Upper lobe of right lung (tissue), 1 donor: ENCODE measurements around the gene KRTAP19-6. TPM values are rescaled to one million over a fixed set of nuclear protein-coding genes. Genes with fewer than 3 reads are reported as not detected.

Experiments
- ATAC-seq: fragments of 200-7000 bp; cut with Tn5 transposase; one replicate; pipeline ENCODE4 v1.9.1; 2020; ENCODE audit warnings: mild to moderate bottlenecking, moderate library complexity
- DNase-seq: peaks from one replicate; pipeline ENCODE4 v3.0.0-alpha.2; 2020
- H3K27ac ChIP-seq: fragments of 200-600 bp; one replicate; pipeline ENCODE4 v1.8.0; 2022
- H3K27me3 ChIP-seq: fragments of 200-600 bp; one replicate; pipeline ENCODE4 v1.8.0; 2022; ENCODE audit warnings: mild to moderate bottlenecking
- H3K36me3 ChIP-seq: fragments of 200-600 bp; one replicate; pipeline ENCODE4 v1.8.0; 2022
- H3K4me1 ChIP-seq: fragments of 200-600 bp; one replicate; pipeline ENCODE4 v1.8.0; 2022
- H3K4me3 ChIP-seq: fragments of 200-600 bp; one replicate; pipeline ENCODE4 v1.8.0; 2022; ENCODE audit warnings: mild to moderate bottlenecking
- H3K9me3 ChIP-seq: fragments of 200-600 bp; one replicate; pipeline ENCODE4 v1.8.0; 2022
- intact Hi-C: fragments of 100-400 bp; cut with DNase I; formaldehyde crosslinking; loops from one replicate; pipeline ENCODE4 v1.11.0; 2022
- total RNA-seq: library from RNA; stranded (reverse); fragmentation: NEBNext Ultra II Directional; extraction: Animal tissue kit (Norgen Biotek cat#: 25700); gene quantifications from one replicate; pipeline ENCODE4 v1.2.1, GENCODE V29; 2021
- TF ChIP-seq, protein P1 (sequence below): fragments of 200-600 bp; IDR thresholded peaks from one replicate; pipeline ENCODE4 v1.8.0; 2022; ENCODE audit warnings: antibody characterized with exemption
- donor health status: DM: no; HTN: yes; CAD: no; lungs with severe emphysema.

KRTAP19-6 gene
- total RNA-seq, 1 donor from 2014 or later = not detected

DNA sequence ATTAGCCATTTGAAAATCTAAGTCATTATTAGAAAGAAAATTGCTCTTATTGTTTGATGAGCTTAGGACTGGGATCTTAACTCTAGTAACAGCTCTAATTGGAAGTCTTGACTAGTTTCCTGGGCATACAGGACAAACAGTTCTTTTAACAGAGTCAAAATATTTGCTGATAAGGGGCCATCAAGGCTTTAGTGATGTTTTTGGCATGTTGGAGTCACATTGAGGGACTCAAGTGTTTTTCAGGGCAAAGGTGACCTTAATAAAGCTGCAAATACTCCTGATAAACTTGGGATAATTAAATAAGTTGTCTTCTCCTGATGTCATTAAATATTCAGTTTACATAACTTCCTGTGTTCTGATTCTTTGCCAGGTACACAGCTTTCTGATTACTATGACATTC is 26.0 kb upstream of the KRTAP19-6 start:
- no peaks in the 10 kb centered on the region for H3K36me3 ChIP-seq
- DNase-seq = no peak
- intact Hi-C loops = no loop called here

DNA sequence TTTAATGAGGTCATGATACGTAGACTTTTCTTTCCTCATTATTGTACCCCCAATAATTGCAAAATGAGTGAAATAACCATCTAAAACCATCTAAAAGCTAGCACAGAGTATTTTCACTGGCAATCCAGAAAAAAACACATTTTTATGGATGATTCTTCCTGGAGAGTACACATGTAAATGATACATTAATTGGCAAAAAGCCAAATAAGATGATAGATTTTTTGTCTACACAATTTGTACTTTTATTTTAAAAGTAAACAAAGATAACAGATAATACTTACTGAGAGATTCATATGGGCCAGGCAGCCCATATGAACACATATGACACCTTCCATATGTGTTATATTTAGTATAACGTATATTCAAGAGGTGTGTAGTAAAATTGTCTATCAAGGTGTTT is 22.0 kb upstream of the KRTAP19-6 start:
- DNase-seq (no peak), ATAC-seq (no peak)
- intact Hi-C loops = no loop called here
- no peaks in the 10 kb centered on the region for H3K9me3 ChIP-seq
- H3K27me3 ChIP-seq = no peaks in the 10 kb centered on the region
- H3K4me1 ChIP-seq = no peaks in the 10 kb centered on the region
- no peak overlapping the region for H3K4me3 ChIP-seq
- H3K27ac ChIP-seq = no peak overlapping the region
- TF ChIP-seq, protein P1, sequence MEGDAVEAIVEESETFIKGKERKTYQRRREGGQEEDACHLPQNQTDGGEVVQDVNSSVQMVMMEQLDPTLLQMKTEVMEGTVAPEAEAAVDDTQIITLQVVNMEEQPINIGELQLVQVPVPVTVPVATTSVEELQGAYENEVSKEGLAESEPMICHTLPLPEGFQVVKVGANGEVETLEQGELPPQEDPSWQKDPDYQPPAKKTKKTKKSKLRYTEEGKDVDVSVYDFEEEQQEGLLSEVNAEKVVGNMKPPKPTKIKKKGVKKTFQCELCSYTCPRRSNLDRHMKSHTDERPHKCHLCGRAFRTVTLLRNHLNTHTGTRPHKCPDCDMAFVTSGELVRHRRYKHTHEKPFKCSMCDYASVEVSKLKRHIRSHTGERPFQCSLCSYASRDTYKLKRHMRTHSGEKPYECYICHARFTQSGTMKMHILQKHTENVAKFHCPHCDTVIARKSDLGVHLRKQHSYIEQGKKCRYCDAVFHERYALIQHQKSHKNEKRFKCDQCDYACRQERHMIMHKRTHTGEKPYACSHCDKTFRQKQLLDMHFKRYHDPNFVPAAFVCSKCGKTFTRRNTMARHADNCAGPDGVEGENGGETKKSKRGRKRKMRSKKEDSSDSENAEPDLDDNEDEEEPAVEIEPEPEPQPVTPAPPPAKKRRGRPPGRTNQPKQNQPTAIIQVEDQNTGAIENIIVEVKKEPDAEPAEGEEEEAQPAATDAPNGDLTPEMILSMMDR = no peak
- H3K36me3 ChIP-seq = no peaks in the 10 kb centered on the region

More for the DNA sequence above, 26.0 kb upstream of the KRTAP19-6 start:
- Histone ChIP-seq H3K27ac (no peak overlapping the region), H3K4me3 (no peak overlapping the region), H3K27me3 (no peaks in the 10 kb centered on the region), H3K9me3 (no peaks in the 10 kb centered on the region), H3K4me1 (no peaks in the 10 kb centered on the region)
- TF ChIP-seq, protein P1 = no peak
- no peak for ATAC-seq

DNA sequence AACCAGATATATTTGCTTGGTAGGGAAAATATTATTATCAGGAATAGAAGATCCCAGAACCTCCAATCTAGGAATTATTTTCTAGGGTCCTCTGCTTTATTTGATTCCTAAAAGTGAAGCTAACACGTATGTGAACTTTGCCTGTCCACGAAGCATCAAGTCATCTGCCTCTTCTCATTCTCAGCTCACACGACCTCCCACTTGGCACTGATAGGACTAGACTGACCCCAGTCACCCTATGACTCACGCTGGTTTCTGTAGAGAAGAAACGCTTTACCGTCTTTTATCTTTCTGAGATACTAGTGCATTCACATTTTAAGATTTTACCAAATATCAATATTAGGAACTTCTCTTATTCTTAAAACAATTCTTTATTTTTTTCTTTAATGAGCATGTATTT is 21.4 kb upstream of the KRTAP19-6 start:
- TF ChIP-seq, protein P1 = no peak
- no peaks in the 10 kb centered on the region for H3K27me3 ChIP-seq
- no peak overlapping the region for H3K27ac ChIP-seq
- no peaks in the 10 kb centered on the region for H3K36me3 ChIP-seq
- no peaks in the 10 kb centered on the region for H3K9me3 ChIP-seq
- no peak overlapping the region for H3K4me3 ChIP-seq
- no peak for DNase-seq
- ATAC-seq = no peak
- intact Hi-C loops = no loop called here
- no peaks in the 10 kb centered on the region for H3K4me1 ChIP-seq

DNA sequence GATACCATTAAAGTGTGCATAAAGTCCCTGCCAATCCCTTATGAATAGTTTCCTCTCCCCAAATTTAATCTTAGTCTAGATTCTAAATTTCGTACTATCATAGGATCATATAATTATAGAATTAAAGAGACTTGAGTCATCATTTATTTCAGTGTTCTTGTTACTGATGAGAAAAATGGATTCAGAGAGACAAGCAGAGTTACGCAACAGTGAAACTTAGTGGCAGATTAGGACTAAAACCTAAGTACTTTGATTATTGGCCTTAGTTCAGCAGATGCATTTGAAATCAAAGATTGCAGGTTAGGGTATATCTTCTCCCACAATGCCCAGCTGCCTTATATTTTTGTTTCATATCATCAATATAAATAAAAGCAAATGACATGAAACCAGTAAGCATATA is 20.3 kb upstream of the KRTAP19-6 start:
- no peaks in the 10 kb centered on the region for H3K9me3 ChIP-seq
- ATAC-seq (no peak), DNase-seq (no peak)
- H3K4me1 ChIP-seq = no peaks in the 10 kb centered on the region
- H3K4me3 ChIP-seq = no peak overlapping the region
- TF ChIP-seq, protein P1 = no peak
- H3K36me3 ChIP-seq = no peaks in the 10 kb centered on the region
- no peak overlapping the region for H3K27ac ChIP-seq
- intact Hi-C loops = no loop called here
- no peaks in the 10 kb centered on the region for H3K27me3 ChIP-seq

DNA sequence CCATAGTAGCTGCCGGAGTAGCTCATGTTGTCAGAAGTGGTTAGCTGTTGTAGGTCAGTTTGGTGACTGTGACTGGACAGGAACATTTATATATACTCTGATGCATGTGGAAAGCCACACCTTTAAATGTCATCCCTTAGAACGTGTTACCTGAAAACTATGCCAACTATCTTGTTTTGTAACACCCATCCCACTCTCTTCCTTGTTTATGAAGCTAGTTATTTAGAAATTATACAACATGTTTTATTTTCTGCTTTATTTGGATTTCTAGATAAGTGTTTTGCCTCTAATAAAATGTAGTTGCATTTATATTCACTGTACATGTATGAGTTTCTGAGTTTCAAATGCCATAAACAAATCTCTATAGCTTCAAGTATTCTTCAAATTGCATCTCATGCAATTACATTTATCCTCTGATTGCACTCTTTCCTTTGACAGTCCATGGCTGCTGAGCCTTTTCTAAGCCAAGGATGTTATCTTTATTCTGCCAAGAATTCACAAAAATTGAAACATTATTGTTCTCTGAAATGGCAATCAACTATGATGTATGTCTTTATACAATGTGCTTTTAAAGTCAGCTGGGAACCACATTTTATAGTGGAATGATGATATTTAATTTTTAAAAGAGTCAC is 19.7 kb upstream of the KRTAP19-6 start, which contains the start of gene KRTAP19-7:
Gene KRTAP19-7, minus strand, starts transcription at position 51 of the 632 bp plus-strand sequence. Its CDS starts 25 bp downstream, at position 26.
- H3K36me3 ChIP-seq = no peaks in the 10 kb centered on the region
- TF ChIP-seq, protein P1 = no peak
- ATAC-seq (no peak), DNase-seq (no peak)
- H3K4me3 ChIP-seq = no peak within 1 kb of the TSS
- no peaks in the 10 kb centered on the region for H3K27me3 ChIP-seq
- no peaks in the 10 kb centered on the region for H3K4me1 ChIP-seq
- no peaks in the 10 kb centered on the region for H3K9me3 ChIP-seq
- no peak within 1 kb of the TSS for H3K27ac ChIP-seq
- intact Hi-C loops = no loop called here

DNA sequence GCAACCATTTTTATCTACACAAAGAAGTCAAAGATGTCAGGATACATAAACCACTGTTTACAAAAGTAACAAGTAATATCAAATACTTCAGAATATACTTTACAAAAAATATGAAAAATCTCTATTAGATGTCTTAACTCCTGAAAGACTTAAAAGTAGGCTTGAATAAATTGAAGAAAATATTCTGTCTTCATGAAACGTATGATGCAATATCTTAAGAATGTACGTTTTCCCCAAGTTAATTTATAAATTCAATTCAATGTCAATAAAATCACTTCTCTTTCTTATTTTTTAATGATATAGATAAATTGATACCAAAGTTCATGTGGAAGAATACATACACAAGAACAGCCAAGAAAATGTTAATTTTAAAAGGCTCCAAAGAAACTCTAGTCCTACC is 13.4 kb upstream of the KRTAP19-6 start:
- intact Hi-C loops = no loop called here
- H3K36me3 ChIP-seq = no peaks in the 10 kb centered on the region
- ATAC-seq (no peak), DNase-seq (no peak)
- H3K27ac ChIP-seq = no peak overlapping the region
- H3K9me3 ChIP-seq = no peaks in the 10 kb centered on the region
- no peaks in the 10 kb centered on the region for H3K4me1 ChIP-seq
- H3K27me3 ChIP-seq = no peaks in the 10 kb centered on the region
- TF ChIP-seq, protein P1 = no peak
- no peak overlapping the region for H3K4me3 ChIP-seq
